ENCODE measurements around the gene FMO1.
"Not testable (repeated sequence)": the region's sequence is repeated elsewhere in the genome, so short reads cannot be mapped to it uniquely, and the experiment has no call there.

FMO1 gene

GRCh38 chr1:171280599-171280998, 32.3 kb downstream of the FMO1 start:
- DNase-seq (ENCODE audit: low spot score) = no peak

- DNase-seq (ENCODE audit: low spot score) = no peak
Observed at GRCh38 chr1:171286032-171286705, 37.9 kb downstream of the FMO1 start.

GRCh38 chr1:171290621-171291020, 42.3 kb downstream of the FMO1 start:
- no peak for DNase-seq (ENCODE audit: low spot score)

GRCh38 chr1:171292799-171293198, 44.5 kb downstream of the FMO1 start:
- DNase-seq (ENCODE audit: low spot score) = no peak

- DNase-seq (ENCODE audit: low spot score) = not testable (repeated sequence)
Observed at GRCh38 chr1:171295383-171295782, 47.1 kb downstream of the FMO1 start.

- no peak for DNase-seq (ENCODE audit: low spot score)
Observed at GRCh38 chr1:171295821-171296220, 47.5 kb downstream of the FMO1 start.

GRCh38 chr1:171296897-171297296, 48.6 kb downstream of the FMO1 start:
- DNase-seq (ENCODE audit: low spot score) = no peak

- DNase-seq (ENCODE audit: low spot score) = no peak
Observed at GRCh38 chr1:171298696-171299095, 50.4 kb downstream of the FMO1 start.

GRCh38 chr1:171299342-171299741, 51.0 kb downstream of the FMO1 start:
- no peak for DNase-seq (ENCODE audit: low spot score)

GRCh38 chr1:171300401-171300800, 52.1 kb downstream of the FMO1 start:
- DNase-seq (ENCODE audit: low spot score) = no peak

- no peak for DNase-seq (ENCODE audit: low spot score)
Observed at GRCh38 chr1:171310661-171311087, 62.4 kb downstream of the FMO1 start.

- DNase-seq (ENCODE audit: low spot score) = no peak
Observed at GRCh38 chr1:171311771-171312558, 63.7 kb downstream of the FMO1 start.

GRCh38 chr1:171313319-171313834, 65.1 kb downstream of the FMO1 start:
- no peak for DNase-seq (ENCODE audit: low spot score)

GRCh38 chr1:171313835-171314320, 65.6 kb downstream of the FMO1 start, which contains the start of gene FMO4:
Gene FMO4, plus strand, starts transcription at chr1:171314183. Its CDS starts 5,643 bp downstream, at chr1:171319826.
- DNase-seq (ENCODE audit: low spot score) = peak; percentile 91

GRCh38 chr1:171329251-171329650, 81.0 kb downstream of the FMO1 start:
- no peak for DNase-seq (ENCODE audit: low spot score)

- DNase-seq (ENCODE audit: low spot score) = no peak
Observed at GRCh38 chr1:171334024-171334640, 85.8 kb downstream of the FMO1 start.
